Naive thymus-derived CD4-positive, alpha-beta T cell (primary cell): ENCODE results near the gene ZNRF3. TPM values are rescaled to one million over a fixed set of nuclear protein-coding genes. Genes with fewer than 3 reads are reported as not detected.
"Not testable (repeated sequence)": the region's sequence is repeated elsewhere in the genome, so short reads cannot be mapped to it uniquely, and the experiment has no call there.

Experiments used
- ATAC-seq: fragments of 150-1000 bp; cut with Tn5 transposase; 2 replicates; pipeline ENCODE4 v1.10.0; 2021; ENCODE audit warnings: mild to moderate bottlenecking, moderate library complexity
- CTCF ChIA-PET: fragments of 350-600 bp; sonication (Branson Sonifier 250); formaldehyde crosslinking; loops from one replicate; lab custom pipeline; 2021; ENCODE audit warnings: antibody characterized with exemption; lab: Charles Lee
- POLR2A ChIA-PET: fragments of 350-600 bp; sonication (Branson Sonifier 250); formaldehyde crosslinking; loops from one replicate; lab custom pipeline; 2021; ENCODE audit warnings: antibody characterized with exemption, inconsistent platforms; lab: Charles Lee
- DNase-seq, 9 donors: peaks; one replicate each; pipeline versions ENCODE4 v3.0.0 to v3.0.0-alpha.2; 2020 to 2022; ENCODE audit warnings: mixed read lengths in 1 of 9
- H3K27ac ChIP-seq: one replicate; pipeline ENCODE4 v1.7.0; 2013; ENCODE audit warnings: mild to moderate bottlenecking, low read depth, low read length, moderate library complexity
- H3K27me3 ChIP-seq, 2 donors: one replicate each; pipeline ENCODE4 v1.7.0; 2013; ENCODE audit warnings: low read length in 2 of 2, mild to moderate bottlenecking in 2 of 2, moderate library complexity in 2 of 2; ENCODE audit not compliant: control insufficient read depth in 2 of 2, insufficient read depth in 2 of 2
- H3K36me3 ChIP-seq, 3 experiments: 1 replicate in 2 of 3; 2 replicates in 1 of 3; pipeline ENCODE4 v1.7.0; 2013; ENCODE audit warnings: low read length in 3 of 3, mild to moderate bottlenecking in 3 of 3, moderate library complexity in 1 of 3; ENCODE audit not compliant: insufficient read depth in 3 of 3, control insufficient read depth in 2 of 3
- H3K4me1 ChIP-seq, 2 donors: one replicate each; pipeline ENCODE4 v1.7.0; 2013; ENCODE audit warnings: low read length in 2 of 2, mild to moderate bottlenecking in 2 of 2, moderate library complexity in 1 of 2; ENCODE audit not compliant: control insufficient read depth in 2 of 2, insufficient read depth in 2 of 2
- H3K4me3 ChIP-seq: 2 replicates; pipeline ENCODE4 v1.7.0; 2013; ENCODE audit warnings: mild to moderate bottlenecking, low read length
- H3K9me3 ChIP-seq, 3 experiments: 1 replicate in 2 of 3; 2 replicates in 1 of 3; pipeline ENCODE4 v1.7.0; 2013; ENCODE audit warnings: low read length in 3 of 3; ENCODE audit not compliant: control insufficient read depth in 2 of 3
- H3K27ac Mint-ChIP-seq, 9 donors: one replicate each; pipeline ENCODE4 v1.8.0; 2020 to 2022; ENCODE audit warnings: mixed read lengths in 9 of 9, mild to moderate bottlenecking in 8 of 9, moderate library complexity in 5 of 9, inconsistent platforms in 2 of 9
- H3K27me3 Mint-ChIP-seq, 5 donors: one replicate each; pipeline ENCODE4 v1.8.0; 2021 to 2022; ENCODE audit warnings: mixed read lengths in 5 of 5, mild to moderate bottlenecking in 1 of 5
- H3K36me3 Mint-ChIP-seq, 5 donors: one replicate each; pipeline ENCODE4 v1.8.0; 2020 to 2022; ENCODE audit warnings: mixed read lengths in 5 of 5, mild to moderate bottlenecking in 3 of 5, inconsistent platforms in 1 of 5
- H3K4me1 Mint-ChIP-seq, 7 donors: one replicate each; pipeline ENCODE4 v1.8.0; 2020 to 2022; ENCODE audit warnings: mixed read lengths in 7 of 7, mild to moderate bottlenecking in 3 of 7, inconsistent platforms in 1 of 7
- H3K4me3 Mint-ChIP-seq, 10 donors: one replicate each; pipeline ENCODE4 v1.8.0; 2020 to 2022; ENCODE audit warnings: mild to moderate bottlenecking in 10 of 10, mixed read lengths in 10 of 10, moderate library complexity in 6 of 10, inconsistent platforms in 2 of 10
- H3K9me3 Mint-ChIP-seq, 11 donors: one replicate each; pipeline ENCODE4 v1.8.0; 2020 to 2022; ENCODE audit warnings: mixed read lengths in 11 of 11, mild to moderate bottlenecking in 4 of 11, inconsistent platforms in 1 of 11, moderate library complexity in 1 of 11
- intact Hi-C, 2 donors: fragments of 100-400 bp; cut with micrococcal nuclease; formaldehyde crosslinking; loops; one replicate each; pipeline ENCODE4 v1.15.1; 2023
- polyA plus RNA-seq, 2 donors: library from polyadenylated mRNA; unstranded; fragments of 300-500 nt; fragmentation: Illumina TruSeq; gene quantifications; one replicate each; pipeline ENCODE4 v1.2.3, GENCODE V29; 2021
- total RNA-seq, 6 experiments: library from RNA in 5 of 6; stranded (reverse) in 5 of 6; gene quantifications; 1 replicate in 5 of 6; 2 replicates in 1 of 6; pipeline ENCODE4 v1.2.3 and lab custom pipeline; 2021 to 2026

ZNRF3 gene
- total and polyA plus RNA-seq, 7 experiments from 2014 or later, result 0.22 to 0.98 (median 0.63) TPM

DNA sequence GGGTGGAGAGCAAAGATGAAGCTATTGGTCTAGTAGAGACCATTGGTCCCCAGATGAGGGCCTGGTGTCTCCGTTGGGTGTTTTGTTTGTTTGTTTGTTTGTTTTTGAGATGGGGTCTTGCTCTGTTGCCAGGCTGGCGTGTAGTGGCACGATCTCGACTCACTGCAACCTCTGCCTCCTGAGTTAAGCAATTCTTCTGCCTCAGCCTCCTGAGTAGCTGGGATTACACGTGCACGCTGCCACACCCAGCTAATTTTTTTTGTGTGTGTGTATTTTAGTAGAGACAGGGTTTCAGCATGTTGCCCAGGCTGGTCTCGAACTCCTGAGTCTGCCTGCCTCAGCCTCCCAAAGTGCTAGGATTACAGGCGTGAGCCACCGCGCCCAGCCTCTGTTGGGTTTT lies 25.4 kb downstream of the ZNRF3 start:
- Mint-ChIP-seq H3K27me3 (peaks cover 0 to 73% (median 7%) of the 10 kb centered on the region in 5 donors), H3K4me1 (peaks cover 0 to 21% (median 4%) of the 10 kb centered on the region in 7 donors)
- ATAC-seq, H3K9me3 Mint-ChIP-seq, H3K4me1 ChIP-seq, H3K27ac ChIP-seq, DNase-seq, H3K36me3 Mint-ChIP-seq, H3K27ac Mint-ChIP-seq, H3K36me3 ChIP-seq, H3K4me3 ChIP-seq, CTCF ChIA-PET, H3K9me3 ChIP-seq, intact Hi-C loops, H3K27me3 ChIP-seq, POLR2A ChIA-PET, H3K4me3 Mint-ChIP-seq: not testable (repeated sequence)

DNA sequence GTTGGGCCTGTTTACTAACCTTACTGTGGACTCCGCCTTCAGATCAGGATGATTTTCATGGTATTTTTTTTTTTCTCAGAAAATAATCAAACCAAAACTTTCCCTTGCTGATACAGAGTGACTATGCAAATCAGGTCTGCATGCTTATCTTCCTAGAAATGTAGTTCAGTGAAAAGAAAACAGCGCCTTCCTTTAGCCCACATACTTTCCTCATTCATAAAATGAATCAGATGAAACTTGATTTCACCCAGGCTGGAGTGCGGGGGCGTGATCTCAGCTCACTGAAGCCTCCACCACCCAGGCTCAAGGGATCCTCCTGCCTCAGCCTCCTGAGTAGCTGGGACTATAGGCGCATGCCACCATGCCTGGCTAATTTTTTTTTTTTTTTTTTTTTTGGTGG lies 26.0 kb downstream of the ZNRF3 start:
- H3K27ac Mint-ChIP-seq, result no peak overlapping the region
- intact Hi-C loops, result no loop called here

GRCh38 chr22:28910569-28911303 lies 27.4 kb downstream of the ZNRF3 start:
- Histone ChIP-seq H3K27me3 (no peaks in the 10 kb centered on the region), H3K4me3 (no peak overlapping the region), H3K27ac (no peak overlapping the region), H3K9me3 (no peaks in the 10 kb centered on the region), H3K4me1 (no peaks in the 10 kb centered on the region), H3K36me3 (no peaks in the 10 kb centered on the region)
- Mint-ChIP-seq H3K9me3 (no peaks in the 10 kb centered on the region), H3K27ac (no peak overlapping the region), H3K27me3 (peaks cover 0 to 66% (median 8%) of the 10 kb centered on the region in 5 donors), H3K4me3 (no peak overlapping the region), H3K4me1 (peaks cover 0 to 21% (median 4%) of the 10 kb centered on the region in 7 donors), H3K36me3 (peaks cover 0 to 5% (median 1%) of the 10 kb centered on the region in 5 donors)
- CTCF ChIA-PET, result no interaction called here
- no peak for ATAC-seq
- intact Hi-C loops, result no loop called here
- POLR2A ChIA-PET, result no interaction called here
- no peak for DNase-seq

More for the DNA sequence above, 26.0 kb downstream of the ZNRF3 start:
- Histone ChIP-seq H3K4me1 (no peaks in the 10 kb centered on the region), H3K4me3 (no peak overlapping the region), H3K27ac (no peak overlapping the region), H3K27me3 (no peaks in the 10 kb centered on the region), H3K36me3 (no peaks in the 10 kb centered on the region), H3K9me3 (no peaks in the 10 kb centered on the region)
- ChIA-PET CTCF (no interaction called here), POLR2A (no interaction called here)
- Mint-ChIP-seq H3K4me1 (peaks cover 0 to 21% (median 4%) of the 10 kb centered on the region in 7 donors), H3K4me3 (peak overlapping the region in 1 of 10 donors; percentile 23), H3K36me3 (peaks cover 0 to 5% (median 1%) of the 10 kb centered on the region in 5 donors), H3K9me3 (no peaks in the 10 kb centered on the region), H3K27me3 (peaks cover 0 to 72% (median 11%) of the 10 kb centered on the region in 5 donors)
- DNase-seq (peak in 1 of 9 donors; percentile 71), ATAC-seq (no peak)

DNA sequence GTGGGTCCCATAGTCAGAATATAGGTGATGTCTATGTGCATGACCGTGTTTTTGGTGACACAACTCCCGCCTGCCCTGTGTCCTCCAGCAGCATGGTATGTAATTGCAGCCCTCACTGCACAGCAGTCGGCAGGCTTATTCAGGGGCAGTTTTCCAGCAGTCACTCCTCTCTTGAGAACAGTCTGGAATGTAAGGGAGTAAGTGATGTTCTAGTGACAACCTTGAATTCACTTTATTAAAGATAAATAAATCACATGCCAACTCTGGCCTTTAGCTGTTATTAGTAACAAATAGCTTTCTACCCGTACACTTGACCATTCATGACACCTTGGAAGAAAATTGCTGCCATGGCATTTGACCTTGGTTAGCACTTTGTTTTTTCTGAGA lies 27.9 kb downstream of the ZNRF3 start:
- DNase-seq (no peak), ATAC-seq (no peak)
- CTCF ChIA-PET, result no interaction called here
- Mint-ChIP-seq H3K27ac (no peak overlapping the region), H3K36me3 (peaks cover 0 to 5% (median 1%) of the 10 kb centered on the region in 5 donors), H3K4me3 (no peak overlapping the region), H3K27me3 (peaks cover 1 to 66% (median 8%) of the 10 kb centered on the region in 5 donors), H3K9me3 (no peaks in the 10 kb centered on the region), H3K4me1 (peaks cover 0 to 21% (median 4%) of the 10 kb centered on the region in 7 donors)
- H3K27me3 ChIP-seq, result no peaks in the 10 kb centered on the region
- no peak overlapping the region for H3K27ac ChIP-seq
- no peaks in the 10 kb centered on the region for H3K4me1 ChIP-seq
- no peaks in the 10 kb centered on the region for H3K9me3 ChIP-seq
- intact Hi-C loops, result no loop called here
- H3K4me3 ChIP-seq, result no peak overlapping the region
- no peaks in the 10 kb centered on the region for H3K36me3 ChIP-seq
- POLR2A ChIA-PET, result no interaction called here

- ATAC-seq (no peak), DNase-seq (no peak)
- Histone ChIP-seq H3K4me1 (no peaks in the 10 kb centered on the region), H3K27ac (no peak overlapping the region), H3K36me3 (no peaks in the 10 kb centered on the region), H3K9me3 (no peaks in the 10 kb centered on the region), H3K27me3 (no peaks in the 10 kb centered on the region), H3K4me3 (no peak overlapping the region)
- ChIA-PET POLR2A (no interaction called here), CTCF (no interaction called here)
- Mint-ChIP-seq H3K4me3 (no peak overlapping the region), H3K27ac (no peak overlapping the region), H3K9me3 (no peaks in the 10 kb centered on the region), H3K4me1 (peaks cover 0 to 21% (median 4%) of the 10 kb centered on the region in 7 donors), H3K27me3 (peaks cover 5 to 69% (median 8%) of the 10 kb centered on the region in 5 donors), H3K36me3 (peaks cover 0 to 5% (median 3%) of the 10 kb centered on the region in 5 donors)
- intact Hi-C loops, result no loop called here
Observed at GRCh38 chr22:28911777-28912669, 28.7 kb downstream of the ZNRF3 start.

DNA sequence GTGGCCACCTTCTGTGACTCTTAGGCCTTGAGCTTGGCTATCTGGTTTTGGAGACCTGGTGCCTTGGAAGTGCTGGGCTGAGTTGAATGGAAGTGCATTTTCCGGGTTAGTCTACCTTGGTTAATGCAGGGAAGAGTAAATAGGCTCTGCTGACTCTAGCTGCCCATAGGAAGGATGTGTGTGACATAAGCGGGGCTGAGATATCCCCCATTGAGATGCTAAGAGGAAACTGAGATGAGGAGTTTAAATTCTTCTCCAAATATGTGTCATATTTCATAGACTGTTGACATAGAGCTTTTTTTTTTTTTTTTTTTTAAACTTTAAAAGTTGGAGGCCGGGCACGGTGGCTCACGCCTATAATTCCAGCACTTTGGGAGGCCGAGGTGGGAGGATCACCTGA lies 30.8 kb downstream of the ZNRF3 start:
- ChIA-PET CTCF (no interaction called here), POLR2A (no interaction called here)
- DNase-seq (no peak), ATAC-seq (no peak)
- H3K4me3 ChIP-seq, result no peak overlapping the region
- H3K27me3 ChIP-seq, result no peaks in the 10 kb centered on the region
- H3K36me3 ChIP-seq, result no peaks in the 10 kb centered on the region
- intact Hi-C loops, result no loop called here
- Mint-ChIP-seq H3K27ac (no peak overlapping the region), H3K36me3 (peaks cover 0 to 5% (median 3%) of the 10 kb centered on the region in 5 donors), H3K27me3 (peaks cover 5 to 72% (median 13%) of the 10 kb centered on the region in 5 donors), H3K9me3 (no peaks in the 10 kb centered on the region), H3K4me3 (no peak overlapping the region), H3K4me1 (peaks cover 0 to 6% (median 3%) of the 10 kb centered on the region in 7 donors)
- no peak overlapping the region for H3K27ac ChIP-seq
- H3K4me1 ChIP-seq, result no peaks in the 10 kb centered on the region
- no peaks in the 10 kb centered on the region for H3K9me3 ChIP-seq
